GM06990 (cell line): ENCODE data around the gene ACTG2.

Source experiments
- DNase-seq: peaks from one replicate; pipeline ENCODE4 v3.0.0-alpha.2; 2011; ENCODE audit not compliant: insufficient read length; ENCODE audit errors: extremely low read depth
- H3K27me3 ChIP-seq: replicated peaks from 2 replicates; pipeline ENCODE4 v1.6.0; 2011; ENCODE audit warnings: low read length; ENCODE audit not compliant: control insufficient read depth, insufficient read depth
- H3K36me3 ChIP-seq: 2 replicates; pipeline ENCODE4 v1.5.1; 2011; ENCODE audit warnings: low read length; ENCODE audit not compliant: control insufficient read depth, insufficient read depth
- H3K4me3 ChIP-seq: replicated peaks from 2 replicates; pipeline ENCODE4 v1.5.1; 2011; ENCODE audit warnings: low read depth, mild to moderate bottlenecking, control low read depth, low read length
- CTCF ChIP-seq: IDR thresholded peaks from 2 replicates; pipeline ENCODE4 v1.5.1; 2011; ENCODE audit warnings: low read length, control low read depth, mild to moderate bottlenecking, inconsistent platforms; ENCODE audit not compliant: insufficient read depth, poor library complexity, severe bottlenecking

The ACTG2 gene

DNA sequence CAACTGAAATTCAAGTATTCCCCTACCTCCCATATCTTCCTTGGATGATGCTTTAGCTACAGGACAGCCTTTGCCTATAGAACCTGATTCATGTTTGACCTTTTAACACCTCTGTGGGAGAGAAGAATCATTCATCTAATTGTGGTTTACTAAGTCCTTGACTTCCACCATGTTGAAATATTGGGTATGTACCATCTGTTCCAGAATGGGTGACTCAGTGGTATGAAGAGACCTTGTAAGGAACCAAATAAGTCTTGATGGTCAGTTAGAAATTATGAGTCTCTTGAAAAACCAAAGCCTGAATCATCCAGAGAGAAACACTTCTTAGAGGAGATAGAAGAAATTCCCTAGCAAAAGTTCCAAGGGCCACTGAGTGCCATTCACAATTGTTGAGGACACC is 36.6 kb upstream of the ACTG2 start:
- no peak for TF ChIP-seq CTCF
- Histone ChIP-seq H3K36me3 (peaks cover 16% of the 10 kb centered on the region), H3K4me3 (no peak overlapping the region), H3K27me3 (no peaks in the 10 kb centered on the region)
- DNase-seq: no peak

DNA sequence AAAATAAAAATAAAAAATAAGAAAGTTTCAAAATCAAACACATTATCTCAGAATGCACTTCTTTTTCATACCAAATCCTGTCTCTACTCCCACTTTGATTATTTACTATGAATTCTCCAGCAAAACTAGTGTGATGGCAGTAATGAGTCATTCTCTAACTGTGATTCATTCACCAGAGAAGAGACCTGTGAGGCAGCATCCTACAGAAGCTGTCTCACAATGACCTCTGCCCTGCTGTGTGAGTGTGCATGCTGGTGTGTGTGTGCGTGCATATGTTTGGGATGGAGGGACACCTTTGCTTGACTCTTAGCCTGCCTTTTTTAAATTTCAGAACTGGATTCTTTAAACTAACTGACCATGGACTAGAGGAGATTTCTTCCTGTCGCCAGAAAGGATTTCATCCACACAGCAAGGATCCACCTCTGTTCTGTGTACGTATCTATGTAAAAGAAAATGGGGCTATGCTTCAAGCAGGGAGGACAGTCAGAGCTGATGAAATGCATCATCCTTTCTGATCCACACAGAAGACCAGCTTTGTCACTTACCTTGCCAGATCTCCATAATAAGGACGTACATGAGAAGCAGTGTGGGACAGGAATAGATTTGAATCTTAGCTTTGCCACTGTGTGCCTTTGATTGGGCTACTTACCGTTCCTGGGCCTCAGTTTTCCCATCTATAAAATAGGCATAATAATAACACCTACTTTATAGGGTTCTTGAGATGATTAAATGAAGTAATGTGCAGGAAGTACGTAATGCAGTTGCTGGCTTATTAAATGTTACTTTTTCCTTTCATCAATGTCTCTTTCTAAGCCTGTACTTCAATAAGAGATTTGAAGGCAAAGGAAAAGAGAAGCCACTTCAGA is 32.9 kb upstream of the ACTG2 start:
- DNase-seq: no peak
- TF ChIP-seq CTCF: no peak
- H3K36me3 ChIP-seq: peaks cover 19% of the 10 kb centered on the region

GRCh38 chr2:73862987-73863386 is 29.8 kb upstream of the ACTG2 start:
- no peak for DNase-seq
- no peaks in the 10 kb centered on the region for H3K27me3 ChIP-seq
- TF ChIP-seq CTCF: no peak
- H3K4me3 ChIP-seq: no peak overlapping the region
- H3K36me3 ChIP-seq: peaks cover 15% of the 10 kb centered on the region

More for the DNA sequence above, 32.9 kb upstream of the ACTG2 start:
- Histone ChIP-seq H3K4me3 (no peak overlapping the region), H3K27me3 (no peaks in the 10 kb centered on the region)

GRCh38 chr2:73868204-73868978 is 24.4 kb upstream of the ACTG2 start:
- Histone ChIP-seq H3K4me3 (no peak overlapping the region), H3K27me3 (no peaks in the 10 kb centered on the region), H3K36me3 (peaks cover 10% of the 10 kb centered on the region)
- no peak for DNase-seq
- no peak for TF ChIP-seq CTCF

DNA sequence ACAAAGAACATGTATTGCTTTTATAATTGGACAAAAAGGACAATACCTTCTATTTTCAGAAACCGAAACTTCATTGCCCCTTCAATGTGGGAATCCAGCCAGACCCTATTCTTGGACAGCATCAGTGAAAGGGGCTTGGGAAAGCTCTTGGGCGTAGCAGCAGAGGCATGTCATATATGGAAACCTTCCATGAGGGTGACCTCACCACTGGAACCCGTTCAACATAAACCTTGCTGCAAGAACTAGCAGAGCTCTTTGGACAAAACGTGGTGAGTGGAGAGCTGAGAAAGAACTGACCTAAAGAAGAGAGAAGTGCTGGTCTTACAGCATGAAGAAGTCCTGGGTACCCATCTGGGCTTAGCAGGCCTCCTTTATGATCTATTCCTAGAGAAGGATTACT is 22.7 kb upstream of the ACTG2 start:
- Histone ChIP-seq H3K36me3 (no peaks in the 10 kb centered on the region; the same call in 1 of the 2 replicates), H3K4me3 (no peak overlapping the region), H3K27me3 (no peaks in the 10 kb centered on the region)
- TF ChIP-seq CTCF: no peak
- no peak for DNase-seq
